GM12872 (cell line): Measurements from ENCODE around the gene MED1.

Source experiments
- CTCF ChIP-seq: IDR thresholded peaks from 3 replicates; pipeline ENCODE4 v1.5.1; 2011; ENCODE audit warnings: low read depth, mild to moderate bottlenecking, low read length, moderate library complexity; ENCODE audit not compliant: insufficient read depth

Gene MED1

DNA sequence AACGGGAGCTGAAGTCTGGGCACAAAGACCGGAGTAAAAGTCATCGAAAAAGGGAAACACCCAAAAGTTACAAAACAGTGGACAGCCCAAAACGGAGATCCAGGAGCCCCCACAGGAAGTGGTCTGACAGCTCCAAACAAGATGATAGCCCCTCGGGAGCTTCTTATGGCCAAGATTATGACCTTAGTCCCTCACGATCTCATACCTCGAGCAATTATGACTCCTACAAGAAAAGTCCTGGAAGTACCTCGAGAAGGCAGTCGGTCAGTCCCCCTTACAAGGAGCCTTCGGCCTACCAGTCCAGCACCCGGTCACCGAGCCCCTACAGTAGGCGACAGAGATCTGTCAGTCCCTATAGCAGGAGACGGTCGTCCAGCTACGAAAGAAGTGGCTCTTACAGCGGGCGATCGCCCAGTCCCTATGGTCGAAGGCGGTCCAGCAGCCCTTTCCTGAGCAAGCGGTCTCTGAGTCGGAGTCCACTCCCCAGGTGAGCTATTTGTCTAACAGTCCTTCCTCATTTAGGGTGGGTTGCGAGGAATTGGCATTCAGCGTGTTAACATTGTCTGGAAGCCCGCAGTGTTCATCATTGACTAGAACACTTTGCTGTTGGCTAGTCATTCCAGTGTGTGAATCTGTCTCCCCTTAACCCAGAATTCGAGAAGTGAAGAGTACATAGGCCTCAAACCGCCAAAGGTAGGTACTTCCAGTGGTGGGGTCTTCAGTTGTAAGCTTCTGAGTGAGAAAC is 11.7 kb upstream of the MED1 start:
- TF ChIP-seq CTCF: no peak

DNA sequence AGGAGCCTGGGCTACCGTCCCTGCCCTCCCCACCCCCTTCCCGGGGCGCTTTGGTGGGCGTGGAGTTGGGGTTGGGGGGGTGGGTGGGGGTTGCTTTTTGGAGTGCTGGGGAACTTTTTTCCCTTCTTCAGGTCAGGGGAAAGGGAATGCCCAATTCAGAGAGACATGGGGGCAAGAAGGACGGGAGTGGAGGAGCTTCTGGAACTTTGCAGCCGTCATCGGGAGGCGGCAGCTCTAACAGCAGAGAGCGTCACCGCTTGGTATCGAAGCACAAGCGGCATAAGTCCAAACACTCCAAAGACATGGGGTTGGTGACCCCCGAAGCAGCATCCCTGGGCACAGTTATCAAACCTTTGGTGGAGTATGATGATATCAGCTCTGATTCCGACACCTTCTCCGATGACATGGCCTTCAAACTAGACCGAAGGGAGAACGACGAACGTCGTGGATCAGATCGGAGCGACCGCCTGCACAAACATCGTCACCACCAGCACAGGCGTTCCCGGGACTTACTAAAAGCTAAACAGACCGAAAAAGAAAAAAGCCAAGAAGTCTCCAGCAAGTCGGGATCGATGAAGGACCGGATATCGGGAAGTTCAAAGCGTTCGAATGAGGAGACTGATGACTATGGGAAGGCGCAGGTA is 11.0 kb upstream of the MED1 start:
- TF ChIP-seq CTCF: no peak

GRCh38 chr17:39461113-39461925 is 10.3 kb upstream of the MED1 start, which contains the start of gene CDK12:
Gene CDK12, plus strand, starts transcription at chr17:39461486. Its CDS starts 586 bp downstream, at chr17:39462072.
- TF ChIP-seq CTCF: no peak

DNA sequence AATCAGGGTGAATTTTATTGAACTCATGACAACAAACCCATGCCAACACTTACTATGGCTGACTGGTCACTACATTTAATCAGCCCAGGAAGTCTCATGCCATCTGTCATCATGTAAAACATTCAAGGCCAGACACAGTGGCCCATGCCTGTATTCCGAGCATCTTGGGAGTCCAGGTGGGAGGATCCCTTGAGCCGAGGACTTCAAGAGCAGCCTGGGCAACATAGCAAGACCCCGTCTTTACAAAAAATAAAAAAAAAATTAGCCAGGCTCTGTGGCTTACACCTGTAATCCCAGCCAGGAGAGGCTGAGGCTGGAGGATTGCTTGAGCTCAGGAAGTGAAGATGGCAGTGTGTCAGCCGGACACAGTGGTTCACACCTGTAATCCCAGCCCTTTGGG is 4.9 kb upstream of the MED1 start:
- no peak for TF ChIP-seq CTCF

GRCh38 chr17:39450051-39450450 is 1.0 kb downstream of the MED1 start:
- no peak for TF ChIP-seq CTCF

DNA sequence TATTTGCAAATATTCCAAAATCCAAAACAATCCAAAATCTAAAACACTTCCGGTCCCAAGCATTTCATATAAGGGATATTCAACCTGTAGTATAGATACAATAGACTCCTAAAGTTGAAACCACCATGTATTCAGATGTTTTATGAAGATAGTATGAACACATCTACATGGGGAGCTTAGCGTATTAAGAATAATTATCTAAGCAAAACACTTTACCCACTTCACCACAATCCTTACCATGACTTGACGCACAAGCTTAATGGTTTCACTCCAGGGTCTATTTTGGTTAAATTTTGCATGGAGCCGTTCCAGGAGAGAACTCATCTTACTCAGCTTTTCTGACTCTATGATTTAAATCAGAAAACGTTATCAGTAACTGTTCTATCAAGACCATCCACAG is 3.5 kb downstream of the MED1 start:
- no peak for TF ChIP-seq CTCF

DNA sequence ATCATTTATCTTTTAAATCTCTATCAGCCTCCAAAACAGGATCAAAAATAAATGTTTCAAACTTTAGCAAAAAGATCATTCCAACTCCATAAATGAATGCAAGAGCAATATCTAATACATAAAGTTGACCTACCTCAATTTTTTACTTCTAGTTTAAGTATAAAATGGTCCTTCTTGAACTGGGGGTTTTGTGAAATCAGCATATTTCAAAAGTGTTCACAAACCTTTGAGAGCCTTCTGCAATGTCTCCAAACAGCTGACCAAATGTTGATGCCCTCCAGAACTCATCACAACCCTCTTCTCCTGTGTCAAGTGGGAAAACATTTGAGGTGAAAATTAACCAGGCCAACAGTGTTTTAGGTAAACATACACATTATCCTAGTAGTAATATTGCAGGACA is 7.7 kb downstream of the MED1 start:
- no peak for TF ChIP-seq CTCF
